AG09309 (cell line): ENCODE measurements around the gene TTLL11.

Source experiments
- DNase-seq: peaks from one replicate; pipeline ENCODE4 v3.0.0-alpha.2; 2010; ENCODE audit warnings: low read depth
- H3K4me3 ChIP-seq: 2 replicates; pipeline ENCODE4 v1.5.1; 2011; ENCODE audit warnings: mild to moderate bottlenecking, low read depth, low read length, moderate library complexity; ENCODE audit not compliant: control insufficient read depth
- CTCF ChIP-seq: IDR thresholded peaks from 2 replicates; pipeline ENCODE4 v1.5.1; 2011; ENCODE audit warnings: mild to moderate bottlenecking, low read depth, low read length, inconsistent platforms; ENCODE audit not compliant: insufficient read depth, control insufficient read depth; ENCODE audit errors: missing control alignments

Gene TTLL11

GRCh38 chr9:121926351-121926801 lies 166.7 kb downstream of the TTLL11 start:
- H3K4me3 ChIP-seq: no peak overlapping the region
- no peak for DNase-seq
- no peak for TF ChIP-seq CTCF

- DNase-seq: no peak
- TF ChIP-seq CTCF: no peak
- H3K4me3 ChIP-seq: no peak overlapping the region
Measured at GRCh38 chr9:121925935-121926334, 167.2 kb downstream of the TTLL11 start.

GRCh38 chr9:121924700-121925099 lies 168.4 kb downstream of the TTLL11 start:
- H3K4me3 ChIP-seq: no peak overlapping the region
- DNase-seq: no peak
- no peak for TF ChIP-seq CTCF

- no peak for DNase-seq
- H3K4me3 ChIP-seq: no peak overlapping the region
- TF ChIP-seq CTCF: no peak
Measured at GRCh38 chr9:121921444-121921843, 171.7 kb downstream of the TTLL11 start.

GRCh38 chr9:121917375-121918335 lies 175.5 kb downstream of the TTLL11 start:
- DNase-seq: no peak
- H3K4me3 ChIP-seq: no peak overlapping the region
- no peak for TF ChIP-seq CTCF

- TF ChIP-seq CTCF: no peak
- H3K4me3 ChIP-seq: no peak overlapping the region
- DNase-seq: no peak
Measured at GRCh38 chr9:121915304-121915625, 177.8 kb downstream of the TTLL11 start.
